GM12892 (cell line): Measurements from ENCODE around the gene WDR70.
"Not testable (repeated sequence)": the region's sequence is repeated elsewhere in the genome, so short reads cannot be mapped to it uniquely, and the experiment has no call there.

Source experiments
- DNase-seq: peaks from one replicate; pipeline ENCODE4 v3.0.0; 2011; ENCODE audit not compliant: insufficient read length
- FAIRE-seq: peaks from 2 replicates; lab custom pipeline; 2011; peaks lifted over from hg19 to GRCh38; lab: Jason Lieb, UNC
- POLR2A ChIP-seq: IDR thresholded peaks from 2 replicates; pipeline ENCODE4 v1.6.1; 2011; ENCODE audit warnings: low read depth, low read length, control low read depth
- POLR2AphosphoS5 ChIP-seq: IDR thresholded peaks from 2 replicates; pipeline ENCODE4 v1.6.1; 2011; ENCODE audit warnings: low read depth, low read length, control low read depth
- TAF1 ChIP-seq: IDR thresholded peaks from 2 replicates; pipeline ENCODE4 v1.6.1; 2011; ENCODE audit warnings: low read depth, mild to moderate bottlenecking, control low read depth, low read length, borderline replicate concordance

WDR70 gene

GRCh38 chr5:37667430-37667829 lies 288.3 kb downstream of the WDR70 start:
- FAIRE-seq (no peak), DNase-seq (no peak)
- TF ChIP-seq TAF1 (no peak), POLR2A (no peak), POLR2AphosphoS5 (no peak)

GRCh38 chr5:37667846-37668245 lies 288.7 kb downstream of the WDR70 start:
- TF ChIP-seq TAF1 (no peak), POLR2AphosphoS5 (no peak), POLR2A (no peak)
- no peak for FAIRE-seq
- no peak for DNase-seq

GRCh38 chr5:37668524-37669047 lies 289.5 kb downstream of the WDR70 start:
- DNase-seq (no peak), FAIRE-seq (no peak)
- TF ChIP-seq POLR2AphosphoS5 = no peak
- no peak for TF ChIP-seq TAF1
- no peak for TF ChIP-seq POLR2A

- not testable (repeated sequence) for DNase-seq, FAIRE-seq
These were observed 293.0 kb downstream of the WDR70 start for GRCh38 chr5:37672118-37672588.

GRCh38 chr5:37674361-37674760 lies 295.2 kb downstream of the WDR70 start:
- DNase-seq, FAIRE-seq: not testable (repeated sequence)

- DNase-seq, FAIRE-seq: not testable (repeated sequence)
These were observed 300.2 kb downstream of the WDR70 start for GRCh38 chr5:37679326-37679725.

- FAIRE-seq, DNase-seq: not testable (repeated sequence)
These were observed 300.8 kb downstream of the WDR70 start for GRCh38 chr5:37679903-37680302.

- TF ChIP-seq POLR2AphosphoS5 = no peak
- TF ChIP-seq POLR2A = no peak
- no peak for TF ChIP-seq TAF1
- FAIRE-seq (no peak), DNase-seq (no peak)
These were observed 304.0 kb downstream of the WDR70 start for GRCh38 chr5:37683072-37683471.

GRCh38 chr5:37685211-37685610 lies 306.1 kb downstream of the WDR70 start:
- no peak for DNase-seq
- no peak for TF ChIP-seq POLR2AphosphoS5
- TF ChIP-seq TAF1 = no peak
- no peak for TF ChIP-seq POLR2A
- no peak for FAIRE-seq

GRCh38 chr5:37685816-37686215 lies 306.7 kb downstream of the WDR70 start:
- no peak for DNase-seq
- TF ChIP-seq POLR2AphosphoS5 = no peak
- no peak for TF ChIP-seq POLR2A
- TF ChIP-seq TAF1 = no peak
- no peak for FAIRE-seq

- DNase-seq, FAIRE-seq: not testable (repeated sequence)
These were observed 309.8 kb downstream of the WDR70 start for GRCh38 chr5:37688925-37689324.

- DNase-seq, FAIRE-seq: not testable (repeated sequence)
These were observed 315.2 kb downstream of the WDR70 start for GRCh38 chr5:37694333-37694732.

- FAIRE-seq (no peak), DNase-seq (no peak)
- TF ChIP-seq TAF1 = no peak
- TF ChIP-seq POLR2A = no peak
- TF ChIP-seq POLR2AphosphoS5 = no peak
These were observed 315.7 kb downstream of the WDR70 start for GRCh38 chr5:37694867-37695266.

- FAIRE-seq = no peak
- no peak for TF ChIP-seq POLR2A
- no peak for TF ChIP-seq POLR2AphosphoS5
- no peak for TF ChIP-seq TAF1
- no peak for DNase-seq
These were observed 316.5 kb downstream of the WDR70 start for GRCh38 chr5:37695647-37696046.
